OCI-LY3 (cell line): Measurements from ENCODE around the gene FRMD4A.

Source experiments
- H2AFZ ChIP-seq: fragments of 200-600, 300-600 bp; shearing (Covaris generic); 2 replicates; pipeline ENCODE4 v1.6.0; 2014; ENCODE audit warnings: antibody characterized with exemption, low read depth, low read length
- H3K27ac ChIP-seq: fragments of 200-600, 300-600 bp; sonication (generic); 2 replicates; pipeline ENCODE4 v1.5.1; 2014; ENCODE audit warnings: mild to moderate bottlenecking, low read length, moderate library complexity, mixed read lengths
- H3K27me3 ChIP-seq: fragments of 200-600, 300-600 bp; sonication (generic); 2 replicates; pipeline ENCODE4 v1.6.1; 2014; ENCODE audit warnings: low read depth, low read length, mixed read lengths
- H3K36me3 ChIP-seq: fragments of 200-600, 300-600 bp; sonication (generic); replicated peaks from 2 replicates; pipeline ENCODE3; 2014; ENCODE audit warnings: low read depth, low read length, mixed read lengths
- H3K4me1 ChIP-seq: fragments of 300-600, 200-600 bp; sonication (generic); 2 replicates; pipeline ENCODE4 v1.6.1; 2014; ENCODE audit warnings: low read length, mixed read lengths
- H3K4me2 ChIP-seq: fragments of 200-600, 300-600 bp; sonication (generic); 2 replicates; pipeline ENCODE4 v1.6.1; 2014; ENCODE audit warnings: low read length, mixed read lengths
- H3K4me3 ChIP-seq: fragments of 300-600, 200-600 bp; sonication (generic); 2 replicates; pipeline ENCODE4 v1.5.1; 2014; ENCODE audit warnings: antibody characterized with exemption, mild to moderate bottlenecking, low read length, moderate library complexity
- H3K79me2 ChIP-seq: fragments of 300-600, 200-600 bp; shearing (Covaris generic); 2 replicates; pipeline ENCODE4 v1.6.1; 2014; ENCODE audit warnings: mild to moderate bottlenecking, low read length, mixed read lengths
- H3K9ac ChIP-seq: fragments of 300-600, 200-600 bp; shearing (Covaris generic); 2 replicates; pipeline ENCODE4 v1.6.0; 2014; ENCODE audit warnings: mild to moderate bottlenecking, low read length, moderate library complexity
- H3K9me3 ChIP-seq: fragments of 200-600, 300-600 bp; shearing (Covaris generic); 2 replicates; pipeline ENCODE4 v1.6.1; 2014; ENCODE audit warnings: low read length, mixed read lengths; ENCODE audit not compliant: insufficient read depth
- H4K20me1 ChIP-seq: fragments of 200-600, 300-600 bp; sonication (generic); 2 replicates; pipeline ENCODE4 v1.6.1; 2016; ENCODE audit warnings: low read length, mixed read lengths; ENCODE audit not compliant: insufficient read depth
- EZH2phosphoT487 ChIP-seq: fragments of 200-600 bp; shearing (Covaris generic); IDR thresholded peaks from 2 replicates; pipeline ENCODE4 v1.6.1; 2018; ENCODE audit warnings: antibody characterized with exemption, mixed run types, low read depth
- TF ChIP-seq, protein P1 (sequence below): fragments of 200-600, 300-600 bp; sonication (generic); IDR thresholded peaks from 2 replicates; pipeline ENCODE4 v1.5.1; 2014; ENCODE audit warnings: antibody characterized with exemption, low read length, low read depth

FRMD4A gene

GRCh38 chr10:14345262-14345661 is 14.5 kb upstream of the FRMD4A start:
- Histone ChIP-seq H2AFZ (no peak overlapping the region), H3K4me1 (no peaks in the 10 kb centered on the region), H3K4me2 (no peak overlapping the region), H3K9ac (no peak overlapping the region), H3K4me3 (no peak overlapping the region), H3K36me3 (no peaks in the 10 kb centered on the region), H3K27me3 (peaks cover 26% of the 10 kb centered on the region), H4K20me1 (no peaks in the 10 kb centered on the region), H3K27ac (no peak overlapping the region), H3K79me2 (no peaks in the 10 kb centered on the region), H3K9me3 (no peaks in the 10 kb centered on the region)
- TF ChIP-seq, protein P1, sequence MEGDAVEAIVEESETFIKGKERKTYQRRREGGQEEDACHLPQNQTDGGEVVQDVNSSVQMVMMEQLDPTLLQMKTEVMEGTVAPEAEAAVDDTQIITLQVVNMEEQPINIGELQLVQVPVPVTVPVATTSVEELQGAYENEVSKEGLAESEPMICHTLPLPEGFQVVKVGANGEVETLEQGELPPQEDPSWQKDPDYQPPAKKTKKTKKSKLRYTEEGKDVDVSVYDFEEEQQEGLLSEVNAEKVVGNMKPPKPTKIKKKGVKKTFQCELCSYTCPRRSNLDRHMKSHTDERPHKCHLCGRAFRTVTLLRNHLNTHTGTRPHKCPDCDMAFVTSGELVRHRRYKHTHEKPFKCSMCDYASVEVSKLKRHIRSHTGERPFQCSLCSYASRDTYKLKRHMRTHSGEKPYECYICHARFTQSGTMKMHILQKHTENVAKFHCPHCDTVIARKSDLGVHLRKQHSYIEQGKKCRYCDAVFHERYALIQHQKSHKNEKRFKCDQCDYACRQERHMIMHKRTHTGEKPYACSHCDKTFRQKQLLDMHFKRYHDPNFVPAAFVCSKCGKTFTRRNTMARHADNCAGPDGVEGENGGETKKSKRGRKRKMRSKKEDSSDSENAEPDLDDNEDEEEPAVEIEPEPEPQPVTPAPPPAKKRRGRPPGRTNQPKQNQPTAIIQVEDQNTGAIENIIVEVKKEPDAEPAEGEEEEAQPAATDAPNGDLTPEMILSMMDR: no peak
- TF ChIP-seq EZH2phosphoT487: no peak

- Histone ChIP-seq H3K4me2 (no peak overlapping the region), H3K27ac (no peak overlapping the region), H3K36me3 (no peaks in the 10 kb centered on the region), H4K20me1 (no peaks in the 10 kb centered on the region), H3K4me3 (no peak overlapping the region), H2AFZ (no peak overlapping the region), H3K27me3 (peaks cover 17% of the 10 kb centered on the region), H3K9me3 (no peaks in the 10 kb centered on the region), H3K9ac (no peak overlapping the region), H3K79me2 (no peaks in the 10 kb centered on the region), H3K4me1 (no peaks in the 10 kb centered on the region)
- TF ChIP-seq, protein P1: no peak
- TF ChIP-seq EZH2phosphoT487: no peak
Observed at GRCh38 chr10:14340051-14340744, 9.5 kb upstream of the FRMD4A start.

DNA sequence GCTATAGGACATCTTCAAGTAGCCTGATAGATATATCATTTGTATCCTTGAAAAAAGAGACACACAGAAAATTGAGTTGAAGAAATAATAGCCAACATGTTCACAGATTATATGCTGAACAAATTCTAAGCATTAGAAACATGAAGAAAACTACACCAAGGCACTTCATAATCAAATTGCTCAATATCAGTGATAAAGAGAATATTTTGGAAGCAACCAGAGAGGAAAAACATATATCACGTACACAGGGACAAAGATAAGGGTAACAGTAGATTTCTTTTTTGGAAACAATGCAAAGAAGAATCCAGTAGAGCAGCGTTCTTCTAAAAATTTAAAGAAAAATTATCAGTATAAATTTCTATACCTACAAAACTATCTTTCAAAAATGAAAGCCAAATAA is 6.0 kb upstream of the FRMD4A start:
- Histone ChIP-seq H3K79me2 (no peaks in the 10 kb centered on the region), H3K36me3 (no peaks in the 10 kb centered on the region), H3K4me3 (no peak overlapping the region), H3K27ac (no peak overlapping the region), H3K4me2 (no peak overlapping the region), H2AFZ (no peak overlapping the region), H3K27me3 (peaks cover 19% of the 10 kb centered on the region; the same call in 1 of the 2 replicates), H3K9ac (no peak overlapping the region), H3K9me3 (no peaks in the 10 kb centered on the region), H4K20me1 (no peaks in the 10 kb centered on the region), H3K4me1 (no peaks in the 10 kb centered on the region)
- no peak for TF ChIP-seq EZH2phosphoT487
- TF ChIP-seq, protein P1: no peak

DNA sequence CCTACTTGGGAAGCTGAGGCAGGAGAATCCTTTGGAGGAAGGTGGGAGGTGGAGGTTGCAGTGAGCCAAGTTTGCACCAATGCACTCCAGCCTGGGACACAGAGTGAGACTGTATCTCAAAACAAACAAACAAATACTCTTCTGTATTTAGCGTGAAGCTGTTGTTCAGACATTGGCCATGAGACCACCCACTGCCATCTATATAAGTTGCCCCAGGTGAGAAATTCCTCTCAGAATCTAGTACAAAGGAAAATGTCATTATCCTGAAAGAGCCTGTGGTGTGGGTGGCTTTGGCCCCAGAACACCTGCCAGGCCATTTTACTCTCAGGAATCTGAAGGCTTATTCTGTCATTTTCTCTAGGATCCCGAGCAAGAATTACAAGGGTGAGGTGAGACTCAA is 4.0 kb upstream of the FRMD4A start:
- H3K36me3 ChIP-seq: no peaks in the 10 kb centered on the region
- H3K79me2 ChIP-seq: no peaks in the 10 kb centered on the region
- no peaks in the 10 kb centered on the region for H3K4me1 ChIP-seq
- H4K20me1 ChIP-seq: no peaks in the 10 kb centered on the region
- H3K27me3 ChIP-seq: peaks cover 24% of the 10 kb centered on the region; the same call in 1 of the 2 replicates
- no peak overlapping the region for H2AFZ ChIP-seq
- no peak overlapping the region for H3K27ac ChIP-seq
- no peak overlapping the region for H3K4me3 ChIP-seq
- no peaks in the 10 kb centered on the region for H3K9me3 ChIP-seq
- H3K4me2 ChIP-seq: no peak overlapping the region
- H3K9ac ChIP-seq: no peak overlapping the region
- TF ChIP-seq EZH2phosphoT487: no peak
- TF ChIP-seq, protein P1: no peak
